GM12872 (cell line): ENCODE data around the gene SAMD3.

Experiments used
- TF ChIP-seq, protein P1 (sequence below): IDR thresholded peaks from 3 replicates; pipeline ENCODE4 v1.5.1; 2011; ENCODE audit warnings: low read depth, mild to moderate bottlenecking, low read length, moderate library complexity; ENCODE audit not compliant: insufficient read depth

The SAMD3 gene

DNA sequence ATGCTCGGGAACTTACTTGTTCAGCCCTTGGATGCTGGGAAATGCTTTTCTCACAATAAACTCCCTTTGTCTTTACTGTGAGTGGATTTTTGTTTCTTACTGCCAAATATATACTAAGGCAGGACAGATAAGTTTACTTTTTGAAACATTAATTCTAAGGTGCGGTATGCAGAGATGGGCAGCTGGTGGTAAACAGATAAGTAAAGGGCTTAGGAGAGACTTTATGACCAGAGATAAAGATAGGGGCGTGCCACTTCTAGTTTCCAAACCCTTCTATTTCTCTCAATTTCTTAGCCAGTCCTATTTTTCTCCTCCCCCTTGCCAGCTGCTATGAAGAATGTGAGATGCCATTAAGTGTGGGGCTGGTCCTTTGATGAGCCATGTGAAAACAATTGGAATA, 16.3 kb downstream of the SAMD3 start:
- TF ChIP-seq, protein P1, sequence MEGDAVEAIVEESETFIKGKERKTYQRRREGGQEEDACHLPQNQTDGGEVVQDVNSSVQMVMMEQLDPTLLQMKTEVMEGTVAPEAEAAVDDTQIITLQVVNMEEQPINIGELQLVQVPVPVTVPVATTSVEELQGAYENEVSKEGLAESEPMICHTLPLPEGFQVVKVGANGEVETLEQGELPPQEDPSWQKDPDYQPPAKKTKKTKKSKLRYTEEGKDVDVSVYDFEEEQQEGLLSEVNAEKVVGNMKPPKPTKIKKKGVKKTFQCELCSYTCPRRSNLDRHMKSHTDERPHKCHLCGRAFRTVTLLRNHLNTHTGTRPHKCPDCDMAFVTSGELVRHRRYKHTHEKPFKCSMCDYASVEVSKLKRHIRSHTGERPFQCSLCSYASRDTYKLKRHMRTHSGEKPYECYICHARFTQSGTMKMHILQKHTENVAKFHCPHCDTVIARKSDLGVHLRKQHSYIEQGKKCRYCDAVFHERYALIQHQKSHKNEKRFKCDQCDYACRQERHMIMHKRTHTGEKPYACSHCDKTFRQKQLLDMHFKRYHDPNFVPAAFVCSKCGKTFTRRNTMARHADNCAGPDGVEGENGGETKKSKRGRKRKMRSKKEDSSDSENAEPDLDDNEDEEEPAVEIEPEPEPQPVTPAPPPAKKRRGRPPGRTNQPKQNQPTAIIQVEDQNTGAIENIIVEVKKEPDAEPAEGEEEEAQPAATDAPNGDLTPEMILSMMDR = no peak

DNA sequence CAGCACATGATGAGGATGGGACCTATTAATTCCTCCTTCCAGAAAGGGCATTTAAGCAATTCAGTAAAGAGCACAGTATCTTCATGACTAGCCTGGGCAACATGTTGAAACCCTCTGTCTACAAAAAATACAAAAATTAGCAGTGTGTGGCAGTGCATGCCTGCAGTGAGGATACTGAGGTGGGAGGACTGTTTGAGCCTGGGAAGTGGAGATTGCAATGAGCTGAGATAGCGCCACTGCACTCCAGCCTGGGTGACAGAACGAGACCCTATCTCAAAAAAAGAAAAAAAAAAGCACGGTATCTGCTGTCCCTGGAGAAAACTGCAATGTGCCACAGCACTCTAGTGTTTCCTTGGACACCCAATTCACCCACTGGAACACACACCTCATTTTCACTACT, 18.4 kb downstream of the SAMD3 start:
- TF ChIP-seq, protein P1 = no peak

DNA sequence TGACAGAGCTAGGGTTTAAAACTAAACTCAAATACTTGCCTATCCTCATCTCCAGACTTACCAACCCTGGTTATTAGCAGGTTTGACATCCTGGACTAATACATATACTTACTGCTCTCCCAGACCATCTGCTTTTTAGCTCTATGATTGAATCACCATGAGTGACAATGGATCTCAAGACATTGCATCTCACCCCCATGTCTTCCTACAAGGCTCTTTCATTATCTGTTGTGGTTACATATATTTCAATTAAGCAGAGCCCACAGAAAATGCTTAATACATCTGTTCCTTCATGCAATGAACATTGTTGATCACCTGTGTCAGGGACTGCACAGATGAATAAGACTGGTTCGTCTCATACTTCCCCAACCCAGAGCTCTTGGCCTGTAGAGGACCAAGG, 19.4 kb downstream of the SAMD3 start:
- TF ChIP-seq, protein P1 = no peak

DNA sequence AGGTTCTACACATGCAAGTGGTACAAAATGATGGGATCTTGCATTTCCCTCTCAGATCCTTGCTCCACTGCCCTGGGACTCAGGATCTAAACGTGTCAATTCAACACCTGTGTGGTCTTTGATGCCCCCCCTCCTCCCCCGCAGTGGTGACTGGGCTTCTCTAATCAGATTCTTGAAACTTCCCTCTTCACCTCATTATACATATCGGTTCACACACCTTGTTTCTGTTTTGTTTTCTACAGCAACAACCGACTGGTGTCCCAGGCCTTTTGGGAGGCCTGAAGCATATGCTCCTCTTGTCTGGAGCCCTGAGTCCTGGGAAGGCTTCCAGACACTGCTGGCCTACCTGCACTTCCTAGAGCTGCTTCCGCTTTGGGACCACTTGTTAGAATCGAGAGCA, 20.0 kb downstream of the SAMD3 start:
- TF ChIP-seq, protein P1 = no peak

DNA sequence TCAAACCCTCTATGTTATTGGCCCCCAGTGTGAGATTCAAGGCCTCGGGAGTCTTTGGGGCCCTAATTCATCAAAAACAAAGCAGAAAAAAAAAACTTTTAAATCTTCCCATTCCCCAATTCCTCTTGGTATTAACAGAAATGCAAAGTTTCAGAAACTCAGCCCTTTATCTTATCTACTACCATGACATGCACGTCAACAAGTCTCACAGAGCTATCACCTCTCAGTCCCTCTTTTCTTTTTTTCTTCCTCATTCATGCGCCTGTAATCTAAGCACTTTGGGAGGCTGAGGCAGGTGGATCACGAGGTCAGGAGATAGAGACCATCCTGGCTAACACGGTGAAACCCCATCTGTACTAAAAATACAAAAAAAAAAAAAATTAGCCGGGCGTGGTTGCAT, 22.7 kb downstream of the SAMD3 start:
- TF ChIP-seq, protein P1 = no peak

DNA sequence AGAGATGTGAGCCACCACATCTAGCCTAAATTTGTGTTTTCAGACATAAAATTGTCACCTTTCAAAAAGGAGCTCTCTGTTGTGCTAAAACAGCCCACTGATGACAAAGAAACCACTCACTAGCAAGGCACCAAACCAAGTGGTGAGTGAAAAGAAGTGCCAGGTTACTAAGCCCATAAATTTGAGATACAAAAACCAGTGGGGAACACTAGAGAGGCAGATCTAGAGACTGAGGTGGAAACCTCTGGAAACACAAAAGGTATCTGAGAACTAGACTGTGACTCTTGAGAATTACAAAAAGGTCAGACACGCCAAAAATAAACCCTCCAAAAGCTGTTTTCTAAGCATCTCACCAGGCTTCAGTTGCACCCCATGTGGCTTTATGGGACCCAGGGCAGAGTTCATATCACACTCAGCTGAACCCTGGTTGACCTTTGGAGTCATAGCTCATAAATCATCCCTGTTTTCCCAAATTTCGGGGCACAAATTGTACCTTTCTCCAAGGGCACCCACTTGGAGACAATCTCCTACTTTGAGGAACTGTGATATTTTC, 24.2 kb downstream of the SAMD3 start:
- TF ChIP-seq, protein P1 = no peak

DNA sequence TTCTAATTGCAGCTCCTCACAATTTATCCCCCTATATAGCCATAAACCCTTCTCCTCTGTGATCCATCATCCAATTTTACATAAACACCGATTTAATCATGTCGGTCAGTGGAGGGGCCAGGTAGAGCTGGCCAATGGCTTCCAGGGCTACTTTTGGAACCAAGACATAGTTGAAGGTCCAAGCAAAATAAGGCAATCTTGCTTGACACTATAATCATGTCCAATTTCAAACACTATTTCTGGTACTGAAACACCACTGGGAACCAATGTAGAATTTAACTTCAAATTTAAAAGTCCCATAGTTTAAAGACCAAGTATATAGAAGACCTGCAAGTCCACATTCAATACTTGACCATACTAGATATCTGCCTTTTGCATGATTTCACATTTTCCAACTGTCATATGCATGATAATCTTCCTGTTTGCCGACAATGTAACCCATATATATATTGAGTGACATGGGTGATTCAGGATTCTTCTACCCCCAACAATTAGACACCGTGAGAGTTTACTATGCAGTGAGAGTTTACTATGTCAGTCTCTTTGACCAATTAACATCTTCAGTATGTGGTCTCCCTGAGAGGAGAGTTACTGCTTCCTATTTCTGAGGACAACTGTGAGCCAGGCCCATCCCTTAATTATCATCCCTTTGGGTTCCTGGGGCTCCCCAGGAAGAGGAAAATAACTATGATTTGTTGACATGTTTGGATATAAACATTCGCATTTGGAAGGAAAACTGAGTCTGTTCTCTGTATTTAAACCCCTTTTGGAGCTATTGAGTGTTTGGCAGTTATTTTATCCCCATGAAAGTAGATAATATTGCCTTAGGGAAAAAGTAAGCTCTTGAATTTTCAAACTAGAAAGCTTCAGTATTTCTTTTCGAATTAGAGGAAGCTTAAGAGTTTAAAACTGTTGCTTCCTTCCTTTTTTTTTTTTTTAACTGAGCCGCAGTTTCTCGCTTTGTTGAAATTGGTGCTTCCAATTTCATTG, 31.8 kb downstream of the SAMD3 start:
- TF ChIP-seq, protein P1 = no peak
